ENCODE measurements around the gene NKX1-2. TPM values are rescaled to one million over a fixed set of nuclear protein-coding genes. Genes with fewer than 3 reads are reported as not detected.

NKX1-2 gene
- total RNA-seq, 1 donor from 2014 or later, result not detected

DNA sequence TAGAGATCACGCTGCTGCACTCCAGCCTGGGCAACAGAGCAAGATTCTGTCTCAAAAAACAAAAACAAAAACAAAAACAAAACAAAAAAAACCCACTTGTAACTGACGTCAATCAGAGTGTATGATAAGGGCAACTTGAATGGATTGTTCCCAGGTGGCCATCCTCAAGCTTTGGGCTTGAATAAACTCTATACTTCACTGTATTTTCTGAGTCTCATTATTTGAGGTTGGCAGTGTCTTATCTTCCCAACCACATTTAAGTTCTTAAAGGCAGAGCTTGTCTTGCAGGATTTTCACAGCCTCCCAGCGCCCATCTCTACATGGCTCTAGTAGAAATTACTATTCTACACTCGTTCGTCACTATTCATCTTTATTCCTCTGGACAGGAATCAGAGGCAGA is 26.0 kb downstream of the NKX1-2 start:
- intact Hi-C loops (cut with DNase I), result no loop called here
- no peak for DNase-seq (ENCODE audit: low spot score)

DNA sequence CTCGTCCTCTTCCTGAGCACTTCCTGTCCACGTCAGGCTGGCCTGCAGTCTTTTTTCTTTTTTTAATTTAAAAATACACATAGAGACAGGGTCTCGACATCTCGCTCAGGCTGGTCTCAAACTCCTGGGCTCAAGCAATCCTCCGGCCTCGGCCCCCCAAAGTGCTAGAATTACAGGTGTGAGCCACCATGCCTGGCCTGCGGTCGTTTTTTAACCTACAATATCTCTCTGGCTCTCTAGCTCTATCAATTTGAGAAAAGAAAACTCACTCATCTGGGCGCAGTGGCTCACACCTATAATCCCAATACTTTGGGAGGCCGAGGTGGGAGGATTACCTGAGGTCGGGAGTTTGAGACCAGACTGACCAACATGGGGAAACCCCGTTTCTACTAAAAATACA is 27.1 kb downstream of the NKX1-2 start:
- no peak for DNase-seq (ENCODE audit: low spot score)
- intact Hi-C loops (cut with DNase I), result no loop called here

DNA sequence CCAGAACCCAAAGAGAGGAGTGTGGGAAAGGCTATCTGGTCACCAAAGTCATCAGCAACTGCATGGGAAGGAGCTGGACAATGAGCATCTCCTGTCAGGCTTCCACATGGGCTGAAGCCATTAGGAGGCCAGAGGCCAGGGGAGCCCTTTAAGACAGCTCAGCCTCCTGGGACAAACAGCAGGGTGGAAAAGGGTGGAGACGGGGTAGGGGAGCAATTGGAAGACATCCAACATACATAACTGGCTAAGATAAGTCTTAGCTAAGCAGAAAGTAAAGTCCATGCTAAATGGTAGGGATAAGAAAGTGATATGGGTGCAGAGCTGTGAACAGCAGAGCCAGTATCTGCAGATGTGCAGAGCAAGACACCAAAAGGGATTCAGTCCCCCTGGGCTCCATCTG is 29.6 kb downstream of the NKX1-2 start:
- intact Hi-C loops (cut with DNase I), result no loop called here
- DNase-seq (ENCODE audit: low spot score), result no peak

DNA sequence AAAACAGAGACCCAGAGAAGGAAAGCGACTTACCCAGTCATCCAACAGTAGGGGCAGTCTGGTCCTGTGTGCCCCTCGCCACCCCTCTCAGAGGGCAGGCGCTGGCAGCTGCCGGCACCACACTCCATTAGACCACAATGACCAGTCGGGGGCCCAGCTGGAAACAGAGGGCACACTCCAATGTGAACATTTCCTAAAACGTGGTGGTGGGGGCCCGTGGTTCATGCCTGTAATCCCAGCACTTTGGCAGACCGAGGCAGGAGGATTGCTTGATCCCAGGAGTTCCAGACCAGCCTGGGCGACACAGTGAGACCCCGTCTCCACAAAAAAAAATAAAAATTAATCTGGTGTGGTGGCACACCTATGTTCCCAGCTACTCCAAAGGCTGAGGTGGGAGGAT is 30.2 kb downstream of the NKX1-2 start:
- DNase-seq (ENCODE audit: low spot score), result no peak
- intact Hi-C loops (cut with DNase I), result loop anchor here (10.0 kb wide), 1 partner anchor 1265 kb away; the partner anchor contains the start of gene BUB3

DNA sequence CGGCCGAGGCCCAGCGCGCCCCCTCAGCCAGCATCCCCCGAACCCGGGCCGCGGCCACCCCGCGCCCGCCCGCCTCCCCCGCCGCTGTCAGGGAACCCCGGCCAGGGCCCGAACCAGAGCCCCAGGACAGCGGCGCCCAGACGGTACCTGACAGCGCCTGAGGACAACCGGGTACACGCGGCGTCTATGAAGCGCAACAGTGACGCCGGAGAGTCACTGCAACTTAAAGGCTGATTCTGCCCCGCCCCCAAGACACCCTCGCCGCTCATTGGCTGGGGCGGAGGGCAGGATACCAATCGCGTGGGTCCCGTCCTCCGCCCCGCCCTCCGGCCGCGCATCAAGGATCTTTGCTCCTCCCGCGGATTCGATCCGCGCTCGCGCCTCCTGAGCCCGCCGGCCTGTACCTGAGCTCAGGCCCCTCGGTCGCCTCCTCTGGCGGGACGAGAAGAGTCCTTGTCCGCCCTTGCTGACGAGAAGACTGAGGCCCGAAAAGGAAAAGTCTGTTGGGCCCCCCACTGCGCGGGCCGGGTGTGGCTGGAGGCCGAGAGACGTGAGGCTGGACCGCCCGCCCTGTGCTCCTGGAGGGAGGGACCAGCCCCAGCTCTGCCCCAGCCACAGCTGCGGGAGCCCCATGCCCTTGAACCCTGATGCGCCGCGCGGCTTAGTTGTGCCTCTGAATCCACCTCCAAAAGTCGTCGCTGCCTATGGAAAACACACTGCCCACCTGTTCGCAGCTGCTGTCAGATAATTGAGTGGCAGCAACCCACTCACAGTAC is 30.9 kb downstream of the NKX1-2 start, which contains the start of gene OAT:
TSS of gene OAT (minus strand) at position 198 of the 776 bp plus-strand sequence. CDS start 6,752 bp downstream, outside the sequence.
- intact Hi-C loops (cut with DNase I), result loop anchor here (10.0 kb wide), 1 partner anchor 1264 kb away; the partner anchor contains the start of gene BUB3
- peak; percentile 98 for DNase-seq (ENCODE audit: low spot score)

DNA sequence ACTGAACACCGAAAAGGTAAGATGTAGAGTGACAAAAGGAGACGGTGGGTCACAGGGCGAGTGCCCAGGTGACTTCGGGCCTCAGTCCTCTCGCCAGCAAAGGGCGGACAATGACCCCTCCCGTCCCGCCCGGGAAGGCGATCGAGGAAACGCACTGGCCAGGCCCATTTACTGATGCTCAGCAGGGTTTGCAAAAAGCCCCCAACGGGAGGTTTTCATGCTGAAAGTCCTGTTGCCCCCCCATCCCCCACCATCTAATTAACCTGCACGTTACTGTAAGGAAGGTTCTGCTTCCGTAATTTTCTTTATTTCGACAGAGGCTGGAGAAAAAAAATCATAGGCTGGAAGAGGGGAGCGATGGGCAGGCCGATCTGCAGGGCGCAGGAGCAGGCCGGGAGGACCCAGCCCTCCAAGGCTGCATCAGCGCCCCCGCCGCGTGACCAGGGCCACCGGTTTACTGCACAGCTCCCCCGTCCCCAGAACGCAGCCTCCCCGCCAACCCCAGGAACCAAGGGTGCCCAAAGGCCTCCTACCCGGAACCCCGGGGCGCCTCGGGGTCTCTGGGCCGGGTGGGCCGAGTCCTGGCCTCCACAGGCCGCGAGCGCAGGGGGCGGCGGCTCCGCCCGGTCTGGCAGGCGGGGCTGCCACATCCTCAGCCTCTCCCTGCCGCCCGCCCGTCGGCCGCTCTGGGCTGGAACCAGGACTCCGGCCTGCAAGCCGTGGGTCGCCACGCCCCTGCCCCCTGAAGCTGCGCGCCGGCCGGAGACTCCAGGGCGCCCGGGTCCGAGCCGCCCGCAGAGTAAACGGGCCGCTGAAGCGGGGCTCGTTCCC is 31.7 kb downstream of the NKX1-2 start:
- intact Hi-C loops (cut with DNase I), result loop anchor here (10.0 kb wide), 1 partner anchor 1263 kb away; the partner anchor contains the start of gene BUB3
- peak; percentile 79 for DNase-seq (ENCODE audit: low spot score)

DNA sequence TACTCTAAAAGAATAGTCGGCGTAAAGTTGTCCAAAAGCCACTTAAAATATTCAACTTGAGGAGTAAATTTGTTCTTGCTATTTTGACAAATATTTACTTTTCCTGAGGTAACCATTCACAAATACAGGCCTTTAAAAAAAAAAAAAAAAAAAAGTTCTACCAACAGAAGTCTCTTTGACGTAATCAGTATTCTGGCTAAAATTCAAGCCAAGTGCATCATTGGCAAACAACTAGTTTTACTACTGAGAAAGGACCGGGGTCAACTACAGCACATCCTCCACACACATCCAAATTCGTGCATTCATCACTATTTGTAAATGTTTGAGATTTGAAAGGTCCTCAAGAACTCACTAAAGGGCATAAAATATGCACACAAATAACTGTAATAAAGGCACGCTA is 33.1 kb downstream of the NKX1-2 start:
- intact Hi-C loops (cut with DNase I), result loop anchor here (10.0 kb wide), 1 partner anchor 1262 kb away; the partner anchor contains the start of gene BUB3

DNA sequence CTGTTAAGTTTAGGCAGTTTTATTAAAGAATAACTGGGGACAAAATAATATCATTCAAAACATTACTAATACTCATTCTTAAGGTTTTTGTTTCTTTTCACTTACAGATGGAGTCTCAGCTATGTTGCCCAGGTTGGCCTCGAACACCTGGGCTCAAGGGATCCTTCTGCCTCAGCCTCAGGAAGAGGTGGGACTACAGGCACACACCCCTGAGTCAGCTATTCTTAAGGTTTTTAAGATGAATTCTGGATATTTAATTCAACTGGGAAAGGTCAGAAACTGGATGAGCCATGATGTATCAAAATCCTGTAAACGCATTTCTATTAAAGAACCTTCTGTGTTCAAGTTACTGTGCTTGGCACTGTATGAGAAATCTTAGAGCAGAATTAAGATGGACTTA is 34.6 kb downstream of the NKX1-2 start:
- DNase-seq (ENCODE audit: low spot score), result no peak

More for the DNA sequence above, 33.1 kb downstream of the NKX1-2 start:
- DNase-seq (ENCODE audit: low spot score), result no peak

DNA sequence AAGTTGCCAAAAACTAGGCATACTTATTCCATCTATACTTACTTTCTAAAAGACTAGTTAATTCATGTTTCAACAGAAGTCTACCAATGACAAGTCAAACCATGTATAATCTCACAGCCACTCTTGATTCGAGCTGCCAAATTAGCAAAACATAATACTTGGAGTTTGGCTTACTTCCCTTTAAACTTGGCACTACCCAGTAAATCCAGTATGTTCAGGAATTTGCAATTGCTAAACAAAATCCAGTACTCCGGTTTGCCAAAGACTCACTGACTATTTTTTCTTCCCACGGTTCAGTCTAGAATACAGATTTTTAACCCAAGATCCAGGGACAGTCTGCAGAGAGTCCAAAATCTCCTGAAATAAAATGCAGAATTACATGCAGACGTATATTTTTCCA is 35.8 kb downstream of the NKX1-2 start:
- intact Hi-C loops (cut with DNase I), result loop anchor here (10.0 kb wide), 1 partner anchor 1259 kb away; the partner anchor contains the start of gene BUB3
- no peak for DNase-seq (ENCODE audit: low spot score)

More for the DNA sequence above, 34.6 kb downstream of the NKX1-2 start:
- intact Hi-C loops (cut with DNase I), result loop anchor here (10.0 kb wide), 1 partner anchor 1260 kb away; the partner anchor contains the start of gene BUB3

DNA sequence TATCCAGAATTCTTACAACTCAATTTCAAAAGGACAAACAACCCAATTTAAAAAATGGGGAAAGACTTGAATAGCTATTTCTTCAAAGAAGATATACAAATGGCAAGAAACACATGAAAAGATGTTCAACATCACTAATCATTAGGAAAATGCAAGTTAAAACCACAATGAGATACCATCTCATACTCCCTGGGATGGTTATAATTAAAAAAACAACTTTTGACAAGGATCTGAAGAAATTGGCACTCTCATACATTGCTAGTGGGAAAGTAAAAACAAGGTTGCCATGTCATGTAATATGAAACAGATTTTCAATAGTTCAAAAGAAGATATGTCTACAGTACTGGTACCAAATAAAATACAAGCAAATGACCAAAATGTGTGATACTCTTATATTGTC is 40.1 kb downstream of the NKX1-2 start:
- intact Hi-C loops (cut with DNase I), result loop anchor here (10.0 kb wide), 1 partner anchor 1255 kb away; the partner anchor contains the start of gene BUB3
- no peak for DNase-seq (ENCODE audit: low spot score)

DNA sequence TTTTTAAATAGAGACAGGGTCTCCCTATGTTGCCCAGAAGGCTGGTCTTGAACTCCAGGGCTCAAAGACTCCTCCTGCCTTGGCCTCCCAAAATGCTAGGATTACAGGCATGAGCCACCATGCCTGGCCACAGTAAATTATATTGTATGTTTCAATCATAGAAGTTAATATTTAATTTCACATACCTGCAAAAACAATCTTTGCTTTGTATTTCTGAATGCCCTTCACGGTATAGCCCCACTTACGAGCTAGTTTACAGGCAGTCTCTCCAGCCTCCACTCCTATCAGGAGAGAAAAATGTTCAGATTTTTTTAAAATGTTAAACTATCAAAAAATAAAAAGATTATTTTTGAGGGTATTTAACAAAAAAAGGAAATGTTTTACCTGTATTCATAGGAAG is 41.5 kb downstream of the NKX1-2 start:
- DNase-seq (ENCODE audit: low spot score), result no peak
- intact Hi-C loops (cut with DNase I), result no loop called here

DNA sequence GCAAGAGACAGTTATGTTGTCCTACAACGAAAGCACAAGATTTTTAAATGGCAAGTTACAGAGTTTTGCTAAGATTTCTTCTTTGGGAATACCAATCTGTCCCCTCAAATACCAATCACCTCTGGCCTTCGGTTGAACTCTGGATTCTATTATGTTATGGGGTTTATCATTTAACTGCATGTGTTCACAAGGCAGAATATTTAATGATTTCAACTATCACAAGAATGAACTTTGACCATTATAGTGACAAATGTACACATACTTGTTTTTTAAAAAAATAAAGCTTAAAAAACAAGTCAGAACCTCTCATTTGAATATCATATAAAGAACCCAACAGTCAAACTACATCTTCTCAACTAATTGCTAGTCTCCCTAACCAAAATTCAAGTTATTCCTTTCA is 42.4 kb downstream of the NKX1-2 start:
- no peak for DNase-seq (ENCODE audit: low spot score)
- intact Hi-C loops (cut with DNase I), result no loop called here

DNA sequence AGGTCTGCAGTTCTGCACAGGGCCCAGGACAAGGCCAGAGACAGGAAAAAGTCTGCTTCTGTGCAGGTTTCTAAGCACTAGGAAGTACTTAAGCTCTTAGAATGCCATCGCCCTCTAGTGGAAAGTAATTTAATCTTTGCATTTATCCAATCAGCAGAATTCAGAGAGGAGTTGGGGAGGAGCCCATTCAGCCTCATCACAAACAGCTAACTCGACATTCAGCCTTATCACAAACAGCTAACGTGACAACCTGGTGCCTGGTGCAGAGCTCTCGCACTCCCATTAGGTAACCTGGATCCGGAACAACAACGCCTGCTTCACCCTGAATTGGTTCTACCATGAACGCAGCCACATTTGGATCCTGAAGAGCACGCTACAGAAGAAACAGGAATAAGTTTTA is 46.3 kb downstream of the NKX1-2 start:
- no peak for DNase-seq (ENCODE audit: low spot score)
- intact Hi-C loops (cut with DNase I), result no loop called here

DNA sequence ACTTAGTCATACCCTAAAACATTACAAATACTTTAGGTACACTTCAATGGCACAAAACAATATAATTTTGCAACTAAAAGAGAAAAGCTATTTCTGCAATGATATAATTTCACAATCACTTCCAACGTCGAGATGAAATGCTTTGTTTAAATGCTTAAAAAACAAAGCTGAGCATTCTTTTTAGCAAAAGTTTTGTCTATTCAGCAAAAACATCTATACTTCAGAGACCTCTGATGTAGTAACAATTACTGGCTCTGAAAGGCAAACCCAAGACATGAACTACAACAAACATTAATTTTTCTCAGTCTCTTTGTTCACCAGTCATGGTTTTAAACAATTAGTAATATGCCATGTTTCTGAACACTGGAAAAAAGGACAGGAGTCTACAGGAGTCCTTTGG is 47.6 kb downstream of the NKX1-2 start:
- intact Hi-C loops (cut with DNase I), result no loop called here
- DNase-seq (ENCODE audit: low spot score), result no peak

DNA sequence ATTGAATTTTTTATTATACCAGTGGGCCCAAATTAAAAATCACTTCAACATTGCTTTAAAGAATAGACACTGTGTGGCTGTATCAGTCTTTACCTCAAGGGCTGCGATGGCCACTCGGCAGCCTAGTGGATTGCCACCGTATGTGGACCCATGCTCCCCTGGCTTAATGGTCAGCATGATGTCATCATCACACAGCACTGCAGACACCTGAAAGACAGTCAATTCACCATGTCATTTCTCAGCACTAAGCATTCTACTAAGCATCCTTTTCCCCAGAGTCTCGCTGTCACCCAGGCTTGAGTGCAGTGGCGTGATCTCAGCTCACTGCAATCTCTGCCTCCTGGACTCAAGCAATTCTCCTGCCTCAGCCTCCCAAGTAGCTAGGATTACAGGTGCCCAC is 48.2 kb downstream of the NKX1-2 start:
- intact Hi-C loops (cut with DNase I), result no loop called here
- no peak for DNase-seq (ENCODE audit: low spot score)

Other genes with a start within 250 kb of the NKX1-2 start
- 38.0 TPM for gene OAT, start 31.1 kb downstream of the NKX1-2 start, total RNA-seq
- 13.9 TPM for gene LHPP, start 11.8 kb upstream of the NKX1-2 start, total RNA-seq

Measured in cardiac septum (tissue), 1 donor.